Upper lobe of right lung (tissue), 1 donor: ENCODE results near the gene SPAM1. TPM values are rescaled to one million over a fixed set of nuclear protein-coding genes. Genes with fewer than 3 reads are reported as not detected.

Experiments used
- ATAC-seq: fragments of 200-7000 bp; cut with Tn5 transposase; one replicate; pipeline ENCODE4 v1.9.1; 2020; ENCODE audit warnings: mild to moderate bottlenecking, moderate library complexity
- DNase-seq: peaks from one replicate; pipeline ENCODE4 v3.0.0-alpha.2; 2020
- H3K27ac ChIP-seq: fragments of 200-600 bp; one replicate; pipeline ENCODE4 v1.8.0; 2022
- H3K27me3 ChIP-seq: fragments of 200-600 bp; one replicate; pipeline ENCODE4 v1.8.0; 2022; ENCODE audit warnings: mild to moderate bottlenecking
- H3K36me3 ChIP-seq: fragments of 200-600 bp; one replicate; pipeline ENCODE4 v1.8.0; 2022
- H3K4me1 ChIP-seq: fragments of 200-600 bp; one replicate; pipeline ENCODE4 v1.8.0; 2022
- H3K4me3 ChIP-seq: fragments of 200-600 bp; one replicate; pipeline ENCODE4 v1.8.0; 2022; ENCODE audit warnings: mild to moderate bottlenecking
- H3K9me3 ChIP-seq: fragments of 200-600 bp; one replicate; pipeline ENCODE4 v1.8.0; 2022
- CTCF ChIP-seq: fragments of 200-600 bp; IDR thresholded peaks from one replicate; pipeline ENCODE4 v1.8.0; 2022; ENCODE audit warnings: antibody characterized with exemption
- intact Hi-C: fragments of 100-400 bp; cut with DNase I; formaldehyde crosslinking; loops from one replicate; pipeline ENCODE4 v1.11.0; 2022
- total RNA-seq: library from RNA; stranded (reverse); fragmentation: NEBNext Ultra II Directional; extraction: Animal tissue kit (Norgen Biotek cat#: 25700); gene quantifications from one replicate; pipeline ENCODE4 v1.2.1, GENCODE V29; 2021
- donor health status: DM: no; HTN: yes; CAD: no; lungs with severe emphysema.

The SPAM1 gene
- total RNA-seq, 1 donor from 2014 or later = not detected

- Histone ChIP-seq H3K36me3 (no peaks in the 10 kb centered on the region), H3K9me3 (no peaks in the 10 kb centered on the region), H3K27ac (no peak overlapping the region), H3K27me3 (no peaks in the 10 kb centered on the region), H3K4me3 (no peak overlapping the region), H3K4me1 (no peaks in the 10 kb centered on the region)
- intact Hi-C loops = no loop called here
- ATAC-seq = no peak
- TF ChIP-seq CTCF = no peak
- no peak for DNase-seq
Observed at GRCh38 chr7:123941391-123942180, 16.5 kb downstream of the SPAM1 start.

GRCh38 chr7:123944395-123944794 lies 19.4 kb downstream of the SPAM1 start:
- DNase-seq (no peak), ATAC-seq (no peak)
- Histone ChIP-seq H3K36me3 (no peaks in the 10 kb centered on the region), H3K4me3 (no peak overlapping the region), H3K4me1 (no peaks in the 10 kb centered on the region), H3K27ac (no peak overlapping the region), H3K9me3 (no peaks in the 10 kb centered on the region), H3K27me3 (no peaks in the 10 kb centered on the region)
- TF ChIP-seq CTCF = no peak
- intact Hi-C loops = no loop called here

GRCh38 chr7:123945938-123946337 lies 20.9 kb downstream of the SPAM1 start:
- Histone ChIP-seq H3K27me3 (no peaks in the 10 kb centered on the region), H3K4me1 (no peaks in the 10 kb centered on the region), H3K9me3 (no peaks in the 10 kb centered on the region), H3K4me3 (no peak overlapping the region), H3K27ac (no peak overlapping the region), H3K36me3 (no peaks in the 10 kb centered on the region)
- no peak for TF ChIP-seq CTCF
- ATAC-seq (no peak), DNase-seq (no peak)
- intact Hi-C loops = no loop called here

- no peaks in the 10 kb centered on the region for H3K9me3 ChIP-seq
- no peaks in the 10 kb centered on the region for H3K4me1 ChIP-seq
- ATAC-seq (no peak), DNase-seq (no peak)
- H3K4me3 ChIP-seq = no peak overlapping the region
- no peak for TF ChIP-seq CTCF
- intact Hi-C loops = no loop called here
- H3K27ac ChIP-seq = no peak overlapping the region
- H3K36me3 ChIP-seq = no peaks in the 10 kb centered on the region
- H3K27me3 ChIP-seq = no peaks in the 10 kb centered on the region
Observed at GRCh38 chr7:123948136-123948535, 23.1 kb downstream of the SPAM1 start.

GRCh38 chr7:123958186-123958703 lies 33.2 kb downstream of the SPAM1 start:
- no peak overlapping the region for H3K4me3 ChIP-seq
- H3K4me1 ChIP-seq = no peaks in the 10 kb centered on the region
- no peaks in the 10 kb centered on the region for H3K27me3 ChIP-seq
- no peak for DNase-seq
- intact Hi-C loops = no loop called here
- H3K36me3 ChIP-seq = no peaks in the 10 kb centered on the region
- TF ChIP-seq CTCF = no peak
- no peak overlapping the region for H3K27ac ChIP-seq
- H3K9me3 ChIP-seq = no peaks in the 10 kb centered on the region
- ATAC-seq = no peak
